ENCODE measurements around the gene RPL13.

RPL13 gene

GRCh38 chr16:89596957-89597649 is 36.6 kb downstream of the RPL13 start:
- TF ChIP-seq EZH2 (IDR thresholded peaks at IDR 0.05; ENCODE audit: borderline replicate concordance, low read depth, low read length, severe bottlenecking) = no peak
- no peak for TF ChIP-seq CTCF (IDR thresholded peaks at IDR 0.05; ENCODE audit: borderline replicate concordance, extremely low read depth, low read length, poor library complexity, severe bottlenecking)
- H3K4me1 ChIP-seq (ENCODE audit: insufficient read depth, low read length) = peaks cover 18% of the 10 kb centered on the region
- no peaks in the 10 kb centered on the region for H3K79me2 ChIP-seq (ENCODE audit: insufficient read depth, low read length)
- H3K36me3 ChIP-seq (ENCODE audit: insufficient read depth, low read length) = peaks cover 9% of the 10 kb centered on the region
- DNase-seq (no peak), ATAC-seq (ENCODE audit: insufficient read depth, low read depth) (no peak)
- no peak overlapping the region for H3K9ac ChIP-seq (ENCODE audit: low read depth, low read length)
- no peaks in the 10 kb centered on the region for H3K9me3 ChIP-seq (ENCODE audit: insufficient read depth, low read length, severe bottlenecking)
- H3K4me3 ChIP-seq (ENCODE audit: low read depth in 1 of 2, low read length in 2 of 2) = no peak overlapping the region
- H2AFZ ChIP-seq (ENCODE audit: low read depth, low read length) = no peak overlapping the region
- no peak overlapping the region for H3K4me2 ChIP-seq (ENCODE audit: insufficient read depth, low read length)
- no peaks in the 10 kb centered on the region for H3K27me3 ChIP-seq (ENCODE audit: insufficient read depth, low read length, poor library complexity)
- H4K20me1 ChIP-seq (ENCODE audit: insufficient read depth, low read length) = no peaks in the 10 kb centered on the region
- no peak overlapping the region for H3K27ac ChIP-seq (ENCODE audit: low read length)

- no peak overlapping the region for H3K4me2 ChIP-seq (ENCODE audit: insufficient read depth, low read length)
- 0 out of 2 replicates have a peak, but pooled peaks cover 3% of the 10 kb centered on the region for H4K20me1 ChIP-seq (ENCODE audit: insufficient read depth, low read length)
- no peaks in the 10 kb centered on the region for H3K27me3 ChIP-seq (ENCODE audit: insufficient read depth, low read length, poor library complexity)
- TF ChIP-seq EZH2 (IDR thresholded peaks at IDR 0.05; ENCODE audit: borderline replicate concordance, low read depth, low read length, severe bottlenecking) (no peak), CTCF (IDR thresholded peaks at IDR 0.05; ENCODE audit: borderline replicate concordance, extremely low read depth, low read length, poor library complexity, severe bottlenecking) (no peak)
- DNase-seq (no peak), ATAC-seq (ENCODE audit: insufficient read depth, low read depth) (no peak)
- no peaks in the 10 kb centered on the region for H3K9me3 ChIP-seq (ENCODE audit: insufficient read depth, low read length, severe bottlenecking)
- no peak overlapping the region for H3K27ac ChIP-seq (ENCODE audit: low read length)
- H3K9ac ChIP-seq (ENCODE audit: low read depth, low read length) = no peak overlapping the region
- no peaks in the 10 kb centered on the region for H3K79me2 ChIP-seq (ENCODE audit: insufficient read depth, low read length)
- H3K4me3 ChIP-seq (ENCODE audit: low read depth in 1 of 2, low read length in 2 of 2) = no peak overlapping the region
- peaks cover 9% of the 10 kb centered on the region for H3K36me3 ChIP-seq (ENCODE audit: insufficient read depth, low read length)
- H2AFZ ChIP-seq (ENCODE audit: low read depth, low read length) = no peak overlapping the region
- peaks cover 29% of the 10 kb centered on the region for H3K4me1 ChIP-seq (ENCODE audit: insufficient read depth, low read length)
Measured at GRCh38 chr16:89598199-89598598, 37.7 kb downstream of the RPL13 start.

- H3K79me2 ChIP-seq (ENCODE audit: insufficient read depth, low read length) = no peaks in the 10 kb centered on the region
- no peaks in the 10 kb centered on the region for H3K27me3 ChIP-seq (ENCODE audit: insufficient read depth, low read length, poor library complexity)
- no peak overlapping the region for H3K4me2 ChIP-seq (ENCODE audit: insufficient read depth, low read length)
- H2AFZ ChIP-seq (ENCODE audit: low read depth, low read length) = no peak overlapping the region
- 0 out of 2 replicates have a peak, but pooled peaks cover 3% of the 10 kb centered on the region for H4K20me1 ChIP-seq (ENCODE audit: insufficient read depth, low read length)
- H3K27ac ChIP-seq (ENCODE audit: low read length) = no peak overlapping the region; the same call in 1 of the 2 replicates
- peaks cover 21% of the 10 kb centered on the region for H3K4me1 ChIP-seq (ENCODE audit: insufficient read depth, low read length)
- no peak overlapping the region for H3K4me3 ChIP-seq (ENCODE audit: low read depth in 1 of 2, low read length in 2 of 2)
- DNase-seq (peak; percentile 56), ATAC-seq (ENCODE audit: insufficient read depth, low read depth) (peak; percentile 39)
- H3K9me3 ChIP-seq (ENCODE audit: insufficient read depth, low read length, severe bottlenecking) = no peaks in the 10 kb centered on the region
- TF ChIP-seq CTCF (IDR thresholded peaks at IDR 0.05; ENCODE audit: borderline replicate concordance, extremely low read depth, low read length, poor library complexity, severe bottlenecking) = peak; percentile 59
- TF ChIP-seq EZH2 (IDR thresholded peaks at IDR 0.05; ENCODE audit: borderline replicate concordance, low read depth, low read length, severe bottlenecking) = no peak
- peaks cover 9% of the 10 kb centered on the region for H3K36me3 ChIP-seq (ENCODE audit: insufficient read depth, low read length)
- H3K9ac ChIP-seq (ENCODE audit: low read depth, low read length) = no peak overlapping the region
Measured at GRCh38 chr16:89599451-89599858, 39.0 kb downstream of the RPL13 start.
